H1 (cell line): Measurements from ENCODE around the gene KLHL17. TPM values are rescaled to one million over a fixed set of nuclear protein-coding genes. Genes with fewer than 3 reads are reported as not detected.

Experiments
- CTCF ChIA-PET: fragments of 300-600 bp; sonication (Branson Sonifier 250); formaldehyde crosslinking; loops from one replicate; lab custom pipeline; 2021; ENCODE audit not compliant: partially characterized antibody; lab: Charles Lee
- POLR2A ChIA-PET: fragments of 300-600 bp; sonication (Branson Sonifier 250); formaldehyde crosslinking; loops from one replicate; lab custom pipeline; 2021; ENCODE audit warnings: inconsistent platforms; ENCODE audit not compliant: partially characterized antibody; lab: Charles Lee
- DNase-seq, 2 experiments: peaks; one replicate each; pipeline versions ENCODE4 v3.0.0 to v3.0.0-alpha.2; 2010 to 2022; ENCODE audit warnings: low spot score in 2 of 2, low read depth in 1 of 2, mixed read lengths in 1 of 2
- FAIRE-seq: peaks from 2 replicates; lab custom pipeline; 2011; peaks lifted over from hg19 to GRCh38; lab: Jason Lieb, UNC
- H2AFZ ChIP-seq: 2 replicates; pipeline ENCODE4 v1.8.1; 2012; ENCODE audit warnings: low read length, inconsistent platforms
- H2AK5ac ChIP-seq: 2 replicates; pipeline ENCODE4 v1.6.1; 2013; ENCODE audit warnings: low read depth, low read length
- H2BK120ac ChIP-seq: replicated peaks from 2 replicates; pipeline ENCODE3; 2013; ENCODE audit warnings: low read depth, low read length, inconsistent platforms
- H2BK12ac ChIP-seq: 2 replicates; pipeline ENCODE4 v1.6.1; 2013; ENCODE audit warnings: low read depth, low read length
- H2BK15ac ChIP-seq: 2 replicates; pipeline ENCODE4 v1.6.1; 2013; ENCODE audit warnings: low read length
- H2BK20ac ChIP-seq: 2 replicates; pipeline ENCODE4 v1.6.1; 2013; ENCODE audit warnings: low read length
- H2BK5ac ChIP-seq: 2 replicates; pipeline ENCODE4 v1.6.1; 2013; ENCODE audit warnings: low read depth, low read length
- H3K14ac ChIP-seq: 2 replicates; pipeline ENCODE4 v1.6.1; 2013; ENCODE audit warnings: inconsistent platforms; ENCODE audit not compliant: insufficient read length
- H3K18ac ChIP-seq: 2 replicates; pipeline ENCODE4 v1.6.1; 2013; ENCODE audit warnings: low read length; ENCODE audit errors: extremely low read depth
- H3K23ac ChIP-seq: 2 replicates; pipeline ENCODE4 v1.6.1; 2013; ENCODE audit warnings: inconsistent platforms; ENCODE audit not compliant: insufficient read length
- H3K23me2 ChIP-seq: 2 replicates; pipeline ENCODE4 v1.6.1; 2013; ENCODE audit warnings: low read depth, low read length
- H3K27ac ChIP-seq: 2 replicates; pipeline ENCODE4 v1.6.1; 2011; ENCODE audit warnings: low read depth, low read length, inconsistent platforms
- H3K27me3 ChIP-seq, 4 experiments: replicated peaks in 1 of 4; 1 replicate in 1 of 4; 2 replicates in 3 of 4; pipeline versions ENCODE4 v1.6.1 to v1.8.1; 2011 to 2013; ENCODE audit warnings: low read length in 3 of 4, mild to moderate bottlenecking in 3 of 4, inconsistent platforms in 2 of 4, mixed read lengths in 2 of 4, moderate library complexity in 1 of 4; ENCODE audit not compliant: control insufficient read depth in 3 of 4, insufficient read depth in 3 of 4; ENCODE audit errors: extremely low read depth in 1 of 4
- H3K36me3 ChIP-seq, 4 experiments: 2 replicates each; pipeline versions ENCODE4 v1.6.1 to v1.8.1; 2011 to 2013; ENCODE audit warnings: mild to moderate bottlenecking in 4 of 4, low read length in 3 of 4, moderate library complexity in 2 of 4, control low read depth in 1 of 4, inconsistent platforms in 1 of 4; ENCODE audit not compliant: insufficient read depth in 4 of 4, control insufficient read depth in 2 of 4
- H3K4ac ChIP-seq: replicated peaks from 2 replicates; pipeline ENCODE3; 2013; ENCODE audit warnings: low read length, low read depth, mixed read lengths, inconsistent platforms; ENCODE audit not compliant: insufficient read length
- H3K4me1 ChIP-seq, 4 experiments: replicated peaks in 1 of 4; 1 replicate in 1 of 4; 2 replicates in 3 of 4; pipeline versions ENCODE4 v1.6.1 to v1.8.1; 2011 to 2013; ENCODE audit warnings: low read length in 3 of 4, inconsistent platforms in 2 of 4, mixed read lengths in 1 of 4; ENCODE audit not compliant: insufficient read depth in 4 of 4, control insufficient read depth in 3 of 4
- H3K4me2 ChIP-seq, 2 experiments: 2 replicates each; pipeline versions ENCODE4 v1.6.1 to v1.8.1; 2011 to 2013; ENCODE audit warnings: low read depth in 2 of 2, low read length in 2 of 2, control low read depth in 1 of 2, inconsistent platforms in 1 of 2, mild to moderate bottlenecking in 1 of 2; ENCODE audit not compliant: insufficient read depth in 1 of 2
- H3K4me3 ChIP-seq, 4 experiments: fragments of 200-600, 300-600 bp in 1 of 4; sonication (generic), shearing (Covaris generic), sonication (Bioruptor Twin) in 1 of 4; 2 replicates each; pipeline versions ENCODE4 v1.5.1 to v1.8.1; 2011 to 2016; ENCODE audit warnings: low read length in 4 of 4, low read depth in 3 of 4, control low read depth in 2 of 4, inconsistent platforms in 2 of 4, mild to moderate bottlenecking in 2 of 4, mixed read lengths in 1 of 4, moderate library complexity in 1 of 4; ENCODE audit not compliant: insufficient read depth in 2 of 4; ENCODE audit errors: extremely low read depth in 1 of 4
- H3K56ac ChIP-seq: replicated peaks from 2 replicates; pipeline ENCODE3; 2013; ENCODE audit warnings: low read depth, mild to moderate bottlenecking, mixed read lengths, low read length, inconsistent platforms; ENCODE audit not compliant: insufficient read length
- H3K79me1 ChIP-seq: 2 replicates; pipeline ENCODE4 v1.6.1; 2013; ENCODE audit warnings: low read depth, low read length, control low read depth
- H3K79me2 ChIP-seq, 2 experiments: 2 replicates each; pipeline versions ENCODE4 v1.6.1 to v1.8.1; 2012 to 2013; ENCODE audit warnings: low read length in 2 of 2, mild to moderate bottlenecking in 2 of 2, inconsistent platforms in 1 of 2; ENCODE audit not compliant: insufficient read depth in 2 of 2, control insufficient read depth in 1 of 2
- H3K9ac ChIP-seq, 4 experiments: replicated peaks in 1 of 4; 1 replicate in 1 of 4; 2 replicates in 3 of 4; pipeline versions ENCODE4 v1.6.1 to v1.8.1; 2011 to 2013; ENCODE audit warnings: low read depth in 3 of 4, low read length in 3 of 4, control low read depth in 2 of 4, mild to moderate bottlenecking in 2 of 4, moderate library complexity in 2 of 4, inconsistent platforms in 1 of 4; ENCODE audit errors: extremely low read depth in 1 of 4
- H3K9me3 ChIP-seq, 2 experiments: 2 replicates each; pipeline versions ENCODE4 v1.6.1 to v1.8.1; 2012 to 2013; ENCODE audit warnings: mild to moderate bottlenecking in 2 of 2, moderate library complexity in 2 of 2, control low read depth in 1 of 2, inconsistent platforms in 1 of 2, low read depth in 1 of 2, low read length in 1 of 2, mixed read lengths in 1 of 2; ENCODE audit not compliant: insufficient read depth in 2 of 2
- H4K20me1 ChIP-seq, 2 experiments: replicated peaks in 1 of 2; 2 replicates each; pipeline versions ENCODE3 to v1.8.1; 2011 to 2013; ENCODE audit warnings: inconsistent platforms in 2 of 2, low read length in 2 of 2, mild to moderate bottlenecking in 1 of 2; ENCODE audit not compliant: insufficient read depth in 2 of 2, control insufficient read depth in 1 of 2
- H4K5ac ChIP-seq: 2 replicates; pipeline ENCODE4 v1.6.1; 2013; ENCODE audit warnings: low read length, low read depth, mixed read lengths, inconsistent platforms; ENCODE audit not compliant: insufficient read length
- H4K8ac ChIP-seq: 2 replicates; pipeline ENCODE4 v1.8.0; 2013; ENCODE audit warnings: mild to moderate bottlenecking, moderate library complexity, low read length, inconsistent platforms; ENCODE audit not compliant: insufficient read depth; ENCODE audit errors: extremely low read depth
- H4K91ac ChIP-seq: replicated peaks from 2 replicates; pipeline ENCODE3; 2013; ENCODE audit warnings: low read length, mixed read lengths, inconsistent platforms; ENCODE audit not compliant: insufficient read length
- CEBPB ChIP-seq: IDR thresholded peaks from 2 replicates; pipeline ENCODE4 v1.6.1; 2012; ENCODE audit warnings: low read depth, low read length
- CHD1 ChIP-seq: IDR thresholded peaks from 2 replicates; pipeline ENCODE4 v1.6.1; 2012; ENCODE audit warnings: low read depth, low read length, improper control_type of control experiment
- CTCF ChIP-seq, 3 experiments: IDR thresholded peaks; 1 replicate in 2 of 3; 2 replicates in 1 of 3; pipeline versions ENCODE4 v1.5.1 to v1.6.1; 2011; ENCODE audit warnings: low read length in 3 of 3, mild to moderate bottlenecking in 3 of 3, inconsistent platforms in 2 of 3, low read depth in 1 of 3, moderate library complexity in 1 of 3; ENCODE audit not compliant: insufficient read depth in 1 of 3; ENCODE audit errors: control extremely low read depth in 1 of 3
- HDAC6 ChIP-seq: IDR thresholded peaks from one replicate; pipeline ENCODE4 v1.7.1; 2012; ENCODE audit warnings: low read depth, mild to moderate bottlenecking, inconsistent platforms, low read length, moderate library complexity
- MAFK ChIP-seq: IDR thresholded peaks from 2 replicates; pipeline ENCODE4 v1.6.1; 2012; ENCODE audit warnings: low read depth, mild to moderate bottlenecking, improper control_type of control experiment, low read length
- RFX5 ChIP-seq: IDR thresholded peaks from 2 replicates; pipeline ENCODE4 v1.6.1; 2011; ENCODE audit warnings: low read depth, low read length, improper control_type of control experiment, borderline replicate concordance
- TCF12 ChIP-seq: IDR thresholded peaks from 2 replicates; pipeline ENCODE4 v1.6.1; 2011; ENCODE audit warnings: low read depth, mild to moderate bottlenecking, low read length
- WGBS, 2 experiments: shearing (Covaris generic) in 1 of 2; methylation state at CpG; one replicate each; pipeline versions ENCODE4 v1.1.6 to v1.1.7; 2013 to 2015; ENCODE audit warnings: low lambda C conversion rate in 2 of 2, mixed read lengths in 2 of 2, inconsistent platforms in 1 of 2, low coverage in 1 of 2, missing lambda C conversion rate in 1 of 2; ENCODE audit not compliant: insufficient replicate concordance in 2 of 2, insufficient coverage in 1 of 2, insufficient read length in 1 of 2; ENCODE audit errors: extremely low coverage in 1 of 2, missing lambda C conversion rate in 1 of 2; 5-methylcytosine and 5-hydroxymethylcytosine counted together
- polyA plus RNA-seq, 7 experiments: library from polyadenylated mRNA; depleted of rRNA in 3 of 7; stranded (reverse) in 5 of 7; unstranded in 2 of 7; fragments of >200 nt in 5 of 7; fragments of 200-250 nt in 2 of 7; gene quantifications; 1 replicate in 5 of 7; 2 replicates in 1 of 7; 4 replicates in 1 of 7; pipeline versions ENCODE4 v1.2.1 to v1.2.3, GENCODE V29; 2011 to 2013; ENCODE audit warnings: missing spikeins in 2 of 7, mixed read lengths in 2 of 7
- total RNA-seq: library from RNA; stranded (reverse); fragmentation: NEBNext Ultra II Directional; extraction: Animal tissue kit (Norgen Biotek cat#: 25700); gene quantifications from 2 replicates; pipeline ENCODE4 v1.2.1, GENCODE V29; 2021
- TF ChIP-seq, protein P1 (sequence below): IDR thresholded peaks from 2 replicates; pipeline ENCODE4 v1.6.1; 2012; ENCODE audit warnings: low read length, inconsistent platforms

The KLHL17 gene
- total and polyA plus RNA-seq, 2 of the 8 experiments (the other 6 are each of a cell fraction or from before 2014, with no cell fraction given) = 32.6 to 36.1 TPM

DNA sequence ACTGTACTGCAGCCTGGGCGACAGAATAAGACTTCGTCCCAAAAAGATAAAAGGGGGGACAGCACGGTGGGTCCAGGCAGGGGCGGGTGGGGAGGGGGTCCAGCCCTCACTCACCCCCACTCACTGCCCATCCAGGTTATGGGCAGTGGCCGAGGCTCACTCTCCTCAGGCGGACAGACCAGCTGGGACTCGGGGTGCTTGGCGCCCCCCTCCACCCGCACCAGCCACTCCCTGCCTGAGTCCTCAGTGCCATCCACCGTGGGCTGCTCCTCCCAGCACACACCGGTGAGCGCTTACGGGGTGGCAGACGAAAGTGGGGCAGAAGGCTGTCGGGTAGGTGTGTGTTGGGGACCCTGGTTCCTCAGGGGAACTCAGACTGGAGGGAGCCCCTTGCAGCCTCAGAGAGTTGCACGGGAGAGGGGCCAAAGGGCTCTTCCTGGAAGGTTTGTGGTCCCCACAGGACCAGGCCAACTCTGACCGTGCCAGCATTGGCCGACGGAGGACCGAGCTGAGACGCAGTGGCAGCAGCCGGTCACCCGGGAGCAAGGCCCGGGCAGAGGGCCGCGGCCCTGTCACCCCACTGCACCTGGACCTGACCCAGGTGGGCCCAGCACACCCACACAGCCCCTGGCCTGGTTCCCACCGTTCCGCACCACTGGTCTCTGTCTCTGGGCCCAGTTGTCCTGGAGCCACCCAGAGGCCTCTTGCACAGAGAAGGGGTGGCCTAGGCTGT, 12.5 kb downstream of the KLHL17 start:
- CTCF ChIA-PET = interaction anchor here (1.1 to 7.0 kb wide), 4 partner anchors 11 to 91 kb away, joined by 3 to 53 read pairs (median 6); partner anchors contain the start of gene PERM1
- H3K27me3 ChIP-seq = peaks cover 0 to 46% (median 32%) of the 10 kb centered on the region in 4 experiments; a peak in 6 of 7 replicates
- H4K8ac ChIP-seq = no peak overlapping the region; the same call in 1 of the 2 replicates

More for the DNA sequence above, 12.5 kb downstream of the KLHL17 start:
- no peaks in the 10 kb centered on the region for H3K36me3 ChIP-seq
- peaks cover 0 to 17% of the 10 kb centered on the region in 2 experiments for H4K20me1 ChIP-seq
- peaks cover 0 to 15% (median 5%) of the 10 kb centered on the region in 4 experiments; a peak in 4 of 7 replicates for H3K4me1 ChIP-seq
- peaks cover 5% of the 10 kb centered on the region; the same call in 1 of the 2 replicates for H3K23me2 ChIP-seq
- no peak overlapping the region for H3K4me3 ChIP-seq
- H3K79me1 ChIP-seq = no peaks in the 10 kb centered on the region; the same call in 1 of the 2 replicates
- H2BK20ac ChIP-seq = no peak overlapping the region
- H3K4me2 ChIP-seq = no peak overlapping the region
- DNase-seq = no peak
- no peak overlapping the region for H3K23ac ChIP-seq
- TF ChIP-seq RFX5 = no peak
- TF ChIP-seq CEBPB = no peak
- TF ChIP-seq HDAC6 = no peak
- TF ChIP-seq TCF12 = no peak
- TF ChIP-seq, protein P1, sequence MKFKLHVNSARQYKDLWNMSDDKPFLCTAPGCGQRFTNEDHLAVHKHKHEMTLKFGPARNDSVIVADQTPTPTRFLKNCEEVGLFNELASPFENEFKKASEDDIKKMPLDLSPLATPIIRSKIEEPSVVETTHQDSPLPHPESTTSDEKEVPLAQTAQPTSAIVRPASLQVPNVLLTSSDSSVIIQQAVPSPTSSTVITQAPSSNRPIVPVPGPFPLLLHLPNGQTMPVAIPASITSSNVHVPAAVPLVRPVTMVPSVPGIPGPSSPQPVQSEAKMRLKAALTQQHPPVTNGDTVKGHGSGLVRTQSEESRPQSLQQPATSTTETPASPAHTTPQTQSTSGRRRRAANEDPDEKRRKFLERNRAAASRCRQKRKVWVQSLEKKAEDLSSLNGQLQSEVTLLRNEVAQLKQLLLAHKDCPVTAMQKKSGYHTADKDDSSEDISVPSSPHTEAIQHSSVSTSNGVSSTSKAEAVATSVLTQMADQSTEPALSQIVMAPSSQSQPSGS = no peak
- TF ChIP-seq CHD1 = no peak
- TF ChIP-seq CTCF (IDR thresholded peaks at IDR 0.05; ENCODE audit: control extremely low read depth in 1 of 3, insufficient read depth in 1 of 3, low read depth in 1 of 3, low read length in 3 of 3) = no peak
- TF ChIP-seq MAFK = no peak
- no peak overlapping the region for H2AK5ac ChIP-seq
- H3K9ac ChIP-seq = no peak overlapping the region
- H2BK5ac ChIP-seq = no peak overlapping the region
- H3K79me2 ChIP-seq = peaks cover 0 to 3% of the 10 kb centered on the region in 2 experiments; a peak in 1 of 4 replicates
- H3K4ac ChIP-seq = no peak overlapping the region
- H2BK15ac ChIP-seq = no peak overlapping the region
- FAIRE-seq = no peak
- H3K9me3 ChIP-seq = no peaks in the 10 kb centered on the region
- H3K56ac ChIP-seq = no peak overlapping the region
- H4K91ac ChIP-seq = no peak overlapping the region
- no peak overlapping the region for H3K27ac ChIP-seq
- H2BK120ac ChIP-seq = no peak overlapping the region
- H3K18ac ChIP-seq = no peak overlapping the region
- no peak overlapping the region for H2AFZ ChIP-seq
- POLR2A ChIA-PET = interaction anchor here (1.3 to 1.5 kb wide), 2 partner anchors 12 to 29 kb away, joined by 3 to 4 read pairs; no protein-coding TSS in a partner anchor
- no peak overlapping the region for H4K5ac ChIP-seq
- WGBS, 2 experiments = 90% methylated on average over 21 of the region's 28 CpGs; no CpG with 5 or more reads in 1 of the 2 experiments
- no peak overlapping the region for H2BK12ac ChIP-seq
- H3K14ac ChIP-seq = no peak overlapping the region
